Nephron (organoid): ENCODE results near the gene IKZF1.

Experiments
- H3K27ac Mint-ChIP-seq, 3 experiments: 2 replicates each; pipeline ENCODE4 v1.8.0; 2020; ENCODE audit warnings: mixed read lengths in 3 of 3, mild to moderate bottlenecking in 2 of 3, moderate library complexity in 1 of 3
- H3K27me3 Mint-ChIP-seq: 2 replicates; pipeline ENCODE4 v1.8.0; 2021; ENCODE audit warnings: low read depth, mild to moderate bottlenecking, moderate library complexity, mixed read lengths
- H3K36me3 Mint-ChIP-seq: 2 replicates; pipeline ENCODE4 v1.8.0; 2020; ENCODE audit warnings: low read depth, mixed read lengths
- H3K4me1 Mint-ChIP-seq: 2 replicates; pipeline ENCODE4 v1.8.0; 2020; ENCODE audit warnings: mixed read lengths
- H3K4me3 Mint-ChIP-seq, 3 experiments: 2 replicates each; pipeline ENCODE4 v1.8.0; 2020; ENCODE audit warnings: mild to moderate bottlenecking in 3 of 3, mixed read lengths in 3 of 3, moderate library complexity in 2 of 3
- H3K9me3 Mint-ChIP-seq: 2 replicates; pipeline ENCODE4 v1.8.0; 2020; ENCODE audit warnings: mixed read lengths
- TF ChIP-seq, protein P1 (sequence below), 3 experiments: fragments of 200-600 bp; sonication (generic); IDR thresholded peaks; one replicate each; pipeline ENCODE4 v1.5.0; 2021; ENCODE audit warnings: antibody characterized with exemption in 3 of 3; ENCODE audit not compliant: unreplicated experiment in 3 of 3

Gene IKZF1

DNA sequence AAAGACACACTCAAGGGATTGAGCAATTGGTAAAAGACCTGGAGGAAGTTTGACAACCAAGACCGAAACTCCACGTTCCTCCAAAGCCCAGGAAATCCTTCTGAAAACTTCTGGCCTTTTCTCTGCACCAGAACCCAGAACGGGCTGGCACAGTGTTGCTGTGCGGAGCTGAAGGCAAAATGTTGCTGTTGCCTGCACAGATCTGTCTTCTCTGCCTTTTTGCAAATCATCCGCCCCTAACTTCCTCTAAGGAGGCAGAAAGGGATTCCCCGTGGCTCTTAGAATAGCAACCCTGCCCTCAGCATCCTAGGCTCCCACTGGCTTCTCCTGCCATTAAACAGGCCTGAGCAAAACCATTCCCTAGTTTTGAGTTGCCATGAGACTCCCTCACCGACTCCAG lies 100.7 kb downstream of the IKZF1 start:
- Mint-ChIP-seq H3K9me3 (no peaks in the 10 kb centered on the region), H3K27ac (no peak overlapping the region), H3K27me3 (peaks cover 10% of the 10 kb centered on the region), H3K4me3 (no peak overlapping the region), H3K4me1 (no peaks in the 10 kb centered on the region), H3K36me3 (no peaks in the 10 kb centered on the region)
- TF ChIP-seq, protein P1, sequence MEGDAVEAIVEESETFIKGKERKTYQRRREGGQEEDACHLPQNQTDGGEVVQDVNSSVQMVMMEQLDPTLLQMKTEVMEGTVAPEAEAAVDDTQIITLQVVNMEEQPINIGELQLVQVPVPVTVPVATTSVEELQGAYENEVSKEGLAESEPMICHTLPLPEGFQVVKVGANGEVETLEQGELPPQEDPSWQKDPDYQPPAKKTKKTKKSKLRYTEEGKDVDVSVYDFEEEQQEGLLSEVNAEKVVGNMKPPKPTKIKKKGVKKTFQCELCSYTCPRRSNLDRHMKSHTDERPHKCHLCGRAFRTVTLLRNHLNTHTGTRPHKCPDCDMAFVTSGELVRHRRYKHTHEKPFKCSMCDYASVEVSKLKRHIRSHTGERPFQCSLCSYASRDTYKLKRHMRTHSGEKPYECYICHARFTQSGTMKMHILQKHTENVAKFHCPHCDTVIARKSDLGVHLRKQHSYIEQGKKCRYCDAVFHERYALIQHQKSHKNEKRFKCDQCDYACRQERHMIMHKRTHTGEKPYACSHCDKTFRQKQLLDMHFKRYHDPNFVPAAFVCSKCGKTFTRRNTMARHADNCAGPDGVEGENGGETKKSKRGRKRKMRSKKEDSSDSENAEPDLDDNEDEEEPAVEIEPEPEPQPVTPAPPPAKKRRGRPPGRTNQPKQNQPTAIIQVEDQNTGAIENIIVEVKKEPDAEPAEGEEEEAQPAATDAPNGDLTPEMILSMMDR (IDR thresholded peaks at IDR 0.05; ENCODE audit: unreplicated experiment in 3 of 3) = no peak

DNA sequence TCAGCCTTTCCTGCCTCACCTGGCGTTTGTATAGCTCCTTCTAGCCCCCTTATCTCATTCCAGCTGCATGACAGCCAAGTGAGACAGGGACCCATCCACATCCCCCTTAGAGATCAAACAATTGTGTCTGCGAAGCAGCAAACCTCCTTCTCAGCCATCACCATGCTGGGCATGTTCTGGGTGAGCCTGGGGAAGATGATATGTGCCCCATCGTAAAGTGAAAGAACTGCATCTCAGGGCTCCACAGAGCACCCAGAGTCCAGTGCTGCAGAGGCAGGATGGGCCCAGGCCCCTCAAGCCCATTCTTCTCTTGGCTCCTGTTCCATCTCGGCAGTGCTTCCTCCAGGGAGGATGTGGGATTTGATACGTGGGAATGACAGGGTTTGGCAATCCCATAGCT lies 102.4 kb downstream of the IKZF1 start:
- H3K36me3 Mint-ChIP-seq = no peaks in the 10 kb centered on the region
- H3K27ac Mint-ChIP-seq = no peak overlapping the region
- peaks cover 4% of the 10 kb centered on the region for H3K27me3 Mint-ChIP-seq

DNA sequence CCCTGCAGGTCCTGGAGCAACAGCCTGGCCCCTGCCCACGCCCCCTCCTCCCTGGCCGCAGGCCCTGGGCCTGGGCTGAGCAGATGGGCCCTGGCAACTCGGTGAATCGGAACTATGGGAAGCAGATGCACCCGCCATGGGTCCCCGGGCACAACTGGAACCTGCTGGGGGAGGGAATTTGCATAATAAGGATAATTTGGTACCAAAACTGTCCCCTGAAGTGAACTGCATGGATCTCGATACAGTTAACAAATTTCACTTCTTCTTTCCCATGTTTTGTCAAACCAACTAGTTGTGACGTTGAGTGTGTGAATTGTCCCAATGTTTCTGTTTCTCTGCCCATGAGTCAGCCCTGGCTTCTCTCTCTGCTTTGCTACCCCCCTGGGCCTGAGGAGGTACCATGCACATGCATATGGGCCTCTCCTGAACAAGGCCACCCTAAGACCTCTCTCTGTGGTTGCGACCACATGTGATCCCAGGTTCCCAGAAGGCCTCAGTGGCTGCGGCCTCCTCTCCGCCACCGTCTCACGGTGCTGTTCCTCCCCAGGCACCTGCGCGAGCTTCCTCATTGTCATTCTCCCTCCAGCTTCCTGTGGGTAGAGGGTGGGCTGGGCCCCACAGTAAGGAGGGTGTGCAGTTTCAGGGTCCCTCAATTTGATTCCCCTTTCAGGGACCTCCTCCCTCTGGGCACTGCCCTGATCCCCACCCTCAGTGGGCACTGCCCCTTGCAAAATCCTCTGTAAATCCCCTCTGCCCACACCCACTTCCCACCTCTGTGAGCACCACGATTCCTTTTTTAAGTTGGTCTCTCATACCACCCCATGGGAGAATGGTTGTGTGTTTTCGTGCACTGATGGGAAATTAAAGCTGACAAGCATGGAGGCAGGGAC lies 105.6 kb downstream of the IKZF1 start:
- TF ChIP-seq, protein P1 (IDR thresholded peaks at IDR 0.05; ENCODE audit: unreplicated experiment in 3 of 3) = no peak
- no peaks in the 10 kb centered on the region for H3K9me3 Mint-ChIP-seq
- H3K27ac Mint-ChIP-seq = no peak overlapping the region
- H3K36me3 Mint-ChIP-seq = no peaks in the 10 kb centered on the region
- no peaks in the 10 kb centered on the region for H3K4me1 Mint-ChIP-seq
- no peak overlapping the region for H3K4me3 Mint-ChIP-seq
- H3K27me3 Mint-ChIP-seq = peaks cover 4% of the 10 kb centered on the region

More for the DNA sequence above, 102.4 kb downstream of the IKZF1 start:
- H3K4me1 Mint-ChIP-seq = no peaks in the 10 kb centered on the region
- TF ChIP-seq, protein P1 (IDR thresholded peaks at IDR 0.05; ENCODE audit: unreplicated experiment in 3 of 3) = no peak
- H3K9me3 Mint-ChIP-seq = no peaks in the 10 kb centered on the region
- H3K4me3 Mint-ChIP-seq = no peak overlapping the region

DNA sequence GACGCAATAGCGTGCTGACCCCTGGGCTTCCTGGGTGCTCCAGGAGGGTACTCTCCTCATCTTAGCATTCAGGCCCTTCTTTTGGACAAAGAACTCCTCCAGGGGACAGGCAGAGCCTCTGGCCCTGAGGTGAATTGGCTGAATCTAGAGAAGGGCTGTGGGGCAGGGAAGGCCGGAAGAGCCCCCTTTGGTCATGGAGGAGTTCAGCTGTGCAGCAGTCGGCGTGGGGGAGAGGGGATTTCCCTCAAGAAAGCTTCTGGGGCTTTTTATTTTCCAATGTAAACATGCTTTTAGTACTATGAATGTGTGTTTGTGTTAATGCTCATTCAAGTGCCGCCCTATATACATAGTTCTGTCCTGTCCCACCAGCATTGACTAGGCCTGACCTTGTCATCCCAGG lies 106.8 kb downstream of the IKZF1 start:
- no peak overlapping the region for H3K4me3 Mint-ChIP-seq
- H3K4me1 Mint-ChIP-seq = no peaks in the 10 kb centered on the region
- H3K27ac Mint-ChIP-seq = no peak overlapping the region
- H3K27me3 Mint-ChIP-seq = peaks cover 11% of the 10 kb centered on the region
- no peaks in the 10 kb centered on the region for H3K9me3 Mint-ChIP-seq
- TF ChIP-seq, protein P1 (IDR thresholded peaks at IDR 0.05; ENCODE audit: unreplicated experiment in 3 of 3) = no peak
- no peaks in the 10 kb centered on the region for H3K36me3 Mint-ChIP-seq

DNA sequence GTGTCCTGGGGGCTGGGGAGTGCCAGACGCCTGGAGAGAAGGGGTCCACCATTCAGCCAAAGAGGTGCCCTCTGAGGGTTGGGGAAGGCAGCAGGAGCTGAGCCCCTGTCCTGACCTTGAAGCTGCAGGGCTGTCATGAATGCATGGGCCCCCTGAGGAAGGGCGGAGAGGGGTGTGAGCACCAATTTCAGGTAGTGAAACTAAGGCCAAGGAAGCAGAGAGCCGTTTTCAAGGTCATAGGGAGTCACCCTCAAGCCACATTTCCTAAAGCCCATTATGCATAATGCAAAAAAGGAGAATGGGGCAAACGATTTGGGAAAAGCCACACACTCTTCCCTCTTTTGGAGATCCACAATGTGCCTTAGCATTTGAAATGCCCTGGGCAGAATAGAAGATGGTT lies 108.5 kb downstream of the IKZF1 start:
- TF ChIP-seq, protein P1 (IDR thresholded peaks at IDR 0.05; ENCODE audit: unreplicated experiment in 3 of 3) = no peak
- Mint-ChIP-seq H3K27ac (no peak overlapping the region), H3K4me3 (no peak overlapping the region), H3K36me3 (no peaks in the 10 kb centered on the region), H3K9me3 (no peaks in the 10 kb centered on the region), H3K27me3 (peaks cover 7% of the 10 kb centered on the region), H3K4me1 (no peaks in the 10 kb centered on the region)

DNA sequence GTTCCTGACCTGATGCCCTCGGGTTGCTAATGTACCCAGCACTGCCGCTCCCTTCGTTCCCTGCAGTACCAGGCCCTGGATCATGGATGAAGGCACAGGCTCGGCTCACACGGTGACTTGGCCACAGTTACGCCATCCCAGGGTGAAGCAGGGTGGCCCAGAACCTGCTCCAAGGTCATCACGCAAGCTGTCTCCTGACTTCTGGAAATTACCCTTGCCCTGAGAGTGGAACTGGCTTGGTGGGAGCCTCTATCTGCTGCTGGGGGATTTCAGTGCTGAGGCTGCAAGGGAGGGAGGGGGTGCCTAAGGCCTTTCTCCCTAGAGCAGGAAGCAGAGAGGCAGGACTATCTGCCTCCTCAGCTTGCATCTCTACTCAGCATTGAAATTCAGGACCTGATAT lies 109.0 kb downstream of the IKZF1 start:
- Mint-ChIP-seq H3K27me3 (peaks cover 7% of the 10 kb centered on the region), H3K9me3 (no peaks in the 10 kb centered on the region), H3K27ac (no peak overlapping the region), H3K4me3 (no peak overlapping the region), H3K4me1 (no peaks in the 10 kb centered on the region), H3K36me3 (no peaks in the 10 kb centered on the region)
- TF ChIP-seq, protein P1 (IDR thresholded peaks at IDR 0.05; ENCODE audit: unreplicated experiment in 3 of 3) = no peak
